ENCODE measurements around the gene SNRNP27. TPM values are rescaled to one million over a fixed set of nuclear protein-coding genes. Genes with fewer than 3 reads are reported as not detected.

SNRNP27 gene
- total RNA-seq, 1 experiment from 2014 or later: 47.1 TPM

- Histone ChIP-seq H3K4ac (ENCODE audit: low read depth, low read length) (no peak overlapping the region), H3K23ac (ENCODE audit: insufficient read length, low read depth, low read length) (no peak overlapping the region), H4K20me1 (ENCODE audit: control insufficient read depth, insufficient read depth, insufficient read length) (no peaks in the 10 kb centered on the region), H3K79me2 (ENCODE audit: insufficient read depth, low read length) (no peaks in the 10 kb centered on the region), H4K5ac (ENCODE audit: insufficient read length, low read depth, low read length) (no peak overlapping the region), H2BK15ac (ENCODE audit: low read depth, low read length) (no peak overlapping the region), H3K79me1 (ENCODE audit: insufficient read depth, low read depth, low read length, poor library complexity, severe bottlenecking) (no peaks in the 10 kb centered on the region), H2BK12ac (ENCODE audit: insufficient read length, low read depth, low read length) (no peak overlapping the region), H3K23me2 (ENCODE audit: insufficient read length, low read depth, low read length, poor library complexity, severe bottlenecking) (no peaks in the 10 kb centered on the region), H3K9me3 (ENCODE audit: control insufficient read depth, low read depth, low read length) (no peaks in the 10 kb centered on the region), H2AFZ (ENCODE audit: low read length) (no peak overlapping the region), H2AK5ac (ENCODE audit: insufficient read length, low read length) (no peak overlapping the region), H3K4me2 (ENCODE audit: insufficient read depth, insufficient read length, low read length) (no peak overlapping the region), H2BK120ac (ENCODE audit: low read depth, low read length, poor library complexity, severe bottlenecking) (no peak overlapping the region), H3T11ph (ENCODE audit: low read length) (no peak overlapping the region), H2BK5ac (ENCODE audit: insufficient read length, low read length) (no peak overlapping the region), H3K9ac (ENCODE audit: extremely low read depth, insufficient read length, low read length) (no peak overlapping the region), H4K91ac (ENCODE audit: insufficient read length, low read depth, low read length) (no peak overlapping the region), H3K14ac (ENCODE audit: insufficient read depth, low read length) (no peak overlapping the region), H3K4me1 (ENCODE audit: insufficient read depth, low read length) (no peaks in the 10 kb centered on the region), H3K27me3 (ENCODE audit: insufficient read depth, low read length) (no peaks in the 10 kb centered on the region), H3K27ac (ENCODE audit: insufficient read length, low read depth, low read length) (no peak overlapping the region), H4K8ac (replicated peaks; ENCODE audit: insufficient read length, low read depth, low read length) (no peak overlapping the region), H2BK20ac (ENCODE audit: low read depth, low read length, poor library complexity, severe bottlenecking) (no peak overlapping the region), H3K18ac (ENCODE audit: insufficient read length, low read depth, low read length) (no peak overlapping the region), H3K56ac (ENCODE audit: insufficient read length, low read depth, low read length) (no peak overlapping the region)
- Mint-ChIP-seq H3K9me3 (no peaks in the 10 kb centered on the region), H3K4me3 (no peak overlapping the region), H3K4me1 (peaks cover 16 to 26% of the 10 kb centered on the region in 2 experiments), H3K27ac (peak overlapping the region in 1 of 3 experiments; percentile 30; a peak in 3 of 7 replicates), H3K36me3 (ENCODE audit: insufficient read depth in 1 of 3, low read depth in 3 of 3) (peaks cover 0 to 27% (median 11%) of the 10 kb centered on the region in 3 experiments; a peak in 5 of 7 replicates), H3K27me3 (ENCODE audit: low read depth) (no peaks in the 10 kb centered on the region)
- no peak for DNase-seq
- WGBS (ENCODE audit: extremely low coverage, insufficient read length, low lambda C conversion rate): no CpG with 5 or more reads among the region's 8 CpGs
- TF ChIP-seq CTCF (conservative IDR thresholded peaks at IDR 0.05): no peak
Observed at GRCh38 chr2:69940691-69941090, 46.9 kb downstream of the SNRNP27 start.

Data from H9 (cell line).